Measurements from ENCODE around the gene AREG. TPM values are rescaled to one million over a fixed set of nuclear protein-coding genes. Genes with fewer than 3 reads are reported as not detected.

The AREG gene
- total RNA-seq, 1 experiment from 2014 or later, result 0.33 TPM

DNA sequence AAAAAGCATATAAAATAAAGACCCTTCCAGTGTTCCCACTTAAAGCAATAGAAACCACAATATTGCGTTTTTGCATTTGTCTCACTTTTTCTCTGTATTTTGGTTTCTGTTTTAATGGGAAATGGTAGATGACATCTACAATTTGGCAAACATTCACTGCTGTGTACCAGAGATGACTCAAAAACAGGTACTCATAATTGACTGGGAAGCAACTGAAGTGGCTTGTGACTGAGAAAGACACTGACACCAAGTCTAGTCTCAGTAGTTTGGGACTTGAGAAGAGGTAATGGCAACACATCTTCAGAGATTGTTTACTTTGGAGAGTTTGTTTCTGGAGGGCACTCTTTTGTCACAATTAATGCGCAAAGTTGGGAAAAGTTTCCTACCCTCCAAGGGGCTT lies 42.0 kb downstream of the AREG start (continued):
- TF ChIP-seq ZSCAN18 (CRISPR knock-in tag; IDR thresholded peaks at IDR 0.05) (no peak), NFATC4 (CRISPR knock-in tag; IDR thresholded peaks at IDR 0.05) (no peak), ZNF232 (CRISPR knock-in tag; IDR thresholded peaks at IDR 0.05) (no peak), HMGA2 (CRISPR knock-in tag; IDR thresholded peaks at IDR 0.05) (no peak), NFE2L1 (CRISPR knock-in tag; IDR thresholded peaks at IDR 0.05) (no peak), ZNF425 (CRISPR knock-in tag; conservative IDR thresholded peaks at IDR 0.05) (no peak), NR2C2 (CRISPR knock-in tag; IDR thresholded peaks at IDR 0.05) (no peak), OVOL2 (CRISPR knock-in tag; IDR thresholded peaks at IDR 0.05; ENCODE audit: borderline replicate concordance) (no peak)
- TF ChIP-seq, protein P1, sequence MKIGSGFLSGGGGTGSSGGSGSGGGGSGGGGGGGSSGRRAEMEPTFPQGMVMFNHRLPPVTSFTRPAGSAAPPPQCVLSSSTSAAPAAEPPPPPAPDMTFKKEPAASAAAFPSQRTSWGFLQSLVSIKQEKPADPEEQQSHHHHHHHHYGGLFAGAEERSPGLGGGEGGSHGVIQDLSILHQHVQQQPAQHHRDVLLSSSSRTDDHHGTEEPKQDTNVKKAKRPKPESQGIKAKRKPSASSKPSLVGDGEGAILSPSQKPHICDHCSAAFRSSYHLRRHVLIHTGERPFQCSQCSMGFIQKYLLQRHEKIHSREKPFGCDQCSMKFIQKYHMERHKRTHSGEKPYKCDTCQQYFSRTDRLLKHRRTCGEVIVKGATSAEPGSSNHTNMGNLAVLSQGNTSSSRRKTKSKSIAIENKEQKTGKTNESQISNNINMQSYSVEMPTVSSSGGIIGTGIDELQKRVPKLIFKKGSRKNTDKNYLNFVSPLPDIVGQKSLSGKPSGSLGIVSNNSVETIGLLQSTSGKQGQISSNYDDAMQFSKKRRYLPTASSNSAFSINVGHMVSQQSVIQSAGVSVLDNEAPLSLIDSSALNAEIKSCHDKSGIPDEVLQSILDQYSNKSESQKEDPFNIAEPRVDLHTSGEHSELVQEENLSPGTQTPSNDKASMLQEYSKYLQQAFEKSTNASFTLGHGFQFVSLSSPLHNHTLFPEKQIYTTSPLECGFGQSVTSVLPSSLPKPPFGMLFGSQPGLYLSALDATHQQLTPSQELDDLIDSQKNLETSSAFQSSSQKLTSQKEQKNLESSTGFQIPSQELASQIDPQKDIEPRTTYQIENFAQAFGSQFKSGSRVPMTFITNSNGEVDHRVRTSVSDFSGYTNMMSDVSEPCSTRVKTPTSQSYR (CRISPR knock-in tag; IDR thresholded peaks at IDR 0.05), result no peak

DNA sequence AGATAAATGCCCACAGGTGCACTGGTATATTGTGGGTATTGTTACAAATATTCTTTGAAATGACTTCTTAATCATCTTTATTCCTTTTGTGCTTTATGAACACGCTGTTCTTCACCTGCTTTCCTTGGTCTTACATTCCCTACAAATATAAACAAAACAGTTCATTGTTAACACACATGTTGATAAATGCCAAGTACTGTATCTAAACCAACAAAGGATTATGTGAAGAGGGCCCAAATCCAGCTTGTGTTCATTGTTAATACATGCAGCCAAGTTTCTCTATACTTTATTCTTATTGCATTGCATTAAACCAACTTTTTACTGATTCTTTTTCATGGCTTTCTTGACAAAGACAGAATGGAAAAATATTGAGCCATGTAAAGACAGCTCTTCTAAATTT lies 42.8 kb downstream of the AREG start:
- no peaks in the 10 kb centered on the region for H3K36me3 Mint-ChIP-seq
- H3K27me3 Mint-ChIP-seq (ENCODE audit: low read depth), result peaks cover 7% of the 10 kb centered on the region; the same call in 1 of the 2 replicates
- H3K4me1 Mint-ChIP-seq, result no peaks in the 10 kb centered on the region
- H3K4me3 Mint-ChIP-seq, result no peak overlapping the region
- no peak for TF ChIP-seq GTF2I (CRISPR knock-in tag; conservative IDR thresholded peaks at IDR 0.05)
- no peak overlapping the region for H3K27ac Mint-ChIP-seq
- no peak for DNase-seq (ENCODE audit: low spot score)
- CTCF ChIA-PET, result no interaction called here
- H3K9me3 Mint-ChIP-seq, result no peaks in the 10 kb centered on the region
- no peak for ATAC-seq
- POLR2A ChIA-PET, result no interaction called here

- ATAC-seq, result no peak
- no peak for DNase-seq (ENCODE audit: low spot score)
- Mint-ChIP-seq H3K36me3 (no peaks in the 10 kb centered on the region), H3K4me3 (no peak overlapping the region), H3K9me3 (no peaks in the 10 kb centered on the region), H3K27ac (no peak overlapping the region), H3K4me1 (no peaks in the 10 kb centered on the region), H3K27me3 (ENCODE audit: low read depth) (peaks cover 4% of the 10 kb centered on the region; the same call in 1 of the 2 replicates)
- CTCF ChIA-PET, result no interaction called here
- TF ChIP-seq ZNF263 (CRISPR knock-in tag; IDR thresholded peaks at IDR 0.05; ENCODE audit: low read depth), result no peak
- TF ChIP-seq MXD4 (CRISPR knock-in tag; IDR thresholded peaks at IDR 0.05; ENCODE audit: borderline replicate concordance), result no peak
- TF ChIP-seq SMAD3 (CRISPR knock-in tag; IDR thresholded peaks at IDR 0.05; ENCODE audit: borderline replicate concordance), result no peak
- TF ChIP-seq, protein P2, sequence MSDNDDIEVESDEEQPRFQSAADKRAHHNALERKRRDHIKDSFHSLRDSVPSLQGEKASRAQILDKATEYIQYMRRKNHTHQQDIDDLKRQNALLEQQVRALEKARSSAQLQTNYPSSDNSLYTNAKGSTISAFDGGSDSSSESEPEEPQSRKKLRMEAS (CRISPR knock-in tag; IDR thresholded peaks at IDR 0.05), result no peak
- TF ChIP-seq SMAD4 (CRISPR knock-in tag; IDR thresholded peaks at IDR 0.05), result no peak
- TF ChIP-seq CREB1 (CRISPR knock-in tag; IDR thresholded peaks at IDR 0.05), result no peak
- TF ChIP-seq ZNF671 (CRISPR knock-in tag; IDR thresholded peaks at IDR 0.05), result no peak
- TF ChIP-seq GTF2I (CRISPR knock-in tag; conservative IDR thresholded peaks at IDR 0.05), result no peak
- POLR2A ChIA-PET, result no interaction called here
Measured at GRCh38 chr4:74490736-74491135, 45.8 kb downstream of the AREG start.

All from WTC11 (cell line).